ENCODE results near the gene FRMD4B.

- TF ChIP-seq CTCF (IDR thresholded peaks at IDR 0.05) (no peak), POLR2A (IDR thresholded peaks at IDR 0.05) (no peak), POLR2AphosphoS5 (IDR thresholded peaks at IDR 0.05) (no peak), EP300 (IDR thresholded peaks at IDR 0.05) (no peak)
These were observed 220.1 kb downstream of the FRMD4B start for GRCh38 chr3:69165744-69166143.

Data from upper lobe of left lung (tissue), 4 donors.